HUDEP-2 (cell line): ENCODE measurements around the gene ITGA6.
A peak's percentile ranks its signal among the peaks of the same experiment; 100 is the strongest.

Experiments used
- DNase-seq, 76 experiments: peaks; one replicate each; lab custom pipeline; 2025; ENCODE audit not compliant: unreplicated experiment in 76 of 76; lab: John Stamatoyannopoulos, UW

The ITGA6 gene

GRCh38 chr2:172415865-172416183, 11.6 kb upstream of the ITGA6 start:
- DNase-seq = no peak

- DNase-seq = no peak
Observed at GRCh38 chr2:172416447-172417058, 10.8 kb upstream of the ITGA6 start.

- no peak for DNase-seq
Observed at GRCh38 chr2:172420216-172420615, 7.2 kb upstream of the ITGA6 start.

GRCh38 chr2:172423160-172423559, 4.2 kb upstream of the ITGA6 start:
- no peak for DNase-seq

- no peak for DNase-seq
Observed at GRCh38 chr2:172425336-172425735, 2.0 kb upstream of the ITGA6 start.

GRCh38 chr2:172426635-172427255, 641 bp upstream of the ITGA6 start:
- no peak for DNase-seq

GRCh38 chr2:172427990-172428831, 825 bp downstream of the ITGA6 start:
- peak in 1 of 76 experiments; percentile 3 for DNase-seq

GRCh38 chr2:172428832-172429210, 1.4 kb downstream of the ITGA6 start:
- DNase-seq = no peak

- no peak for DNase-seq
Observed at GRCh38 chr2:172429301-172429968, 2.0 kb downstream of the ITGA6 start.

GRCh38 chr2:172430027-172430426, 2.6 kb downstream of the ITGA6 start:
- no peak for DNase-seq

- DNase-seq = no peak
Observed at GRCh38 chr2:172430678-172431077, 3.3 kb downstream of the ITGA6 start.

GRCh38 chr2:172431463-172431862, 4.1 kb downstream of the ITGA6 start:
- DNase-seq = no peak

GRCh38 chr2:172431993-172432392, 4.6 kb downstream of the ITGA6 start:
- DNase-seq = no peak

- no peak for DNase-seq
Observed at GRCh38 chr2:172433144-172433543, 5.8 kb downstream of the ITGA6 start.

GRCh38 chr2:172434821-172435605, 7.6 kb downstream of the ITGA6 start:
- no peak for DNase-seq

GRCh38 chr2:172435606-172435911, 8.2 kb downstream of the ITGA6 start:
- DNase-seq = no peak

- DNase-seq = no peak
Observed at GRCh38 chr2:172436889-172437288, 9.5 kb downstream of the ITGA6 start.

GRCh38 chr2:172437419-172438341, 10.3 kb downstream of the ITGA6 start:
- DNase-seq = no peak

GRCh38 chr2:172438741-172439508, 11.5 kb downstream of the ITGA6 start:
- DNase-seq = no peak
